GM12878 (cell line): ENCODE results near the gene C1QTNF12. TPM values are rescaled to one million over a fixed set of nuclear protein-coding genes. Genes with fewer than 3 reads are reported as not detected.
A peak's percentile ranks its signal among the peaks of the same experiment; 100 is the strongest.

ENCODE experiments used
- ATAC-seq: fragments of 200-7000 bp; cut with Tn5 transposase; 3 replicates; pipeline ENCODE4 v1.9.1; 2020; ENCODE audit warnings: mild to moderate bottlenecking, moderate library complexity
- BruUV-seq: library from RNA; stranded (reverse); fragments of 400-500 nt; replicated peaks from 2 replicates; lab custom pipeline; 2021; lab: Mats Ljungman, UMichigan
- CTCF ChIA-PET: fragments of 300-600 bp; sonication (Branson Sonifier 250); formaldehyde crosslinking; extraction: SDS; loops from one replicate; lab custom pipeline; 2021; ENCODE audit warnings: inconsistent platforms; lab: Yijun Ruan, JAX
- POLR2A ChIA-PET: fragments of 350-600 bp; formaldehyde crosslinking; extraction: SDS; loops from one replicate; lab custom pipeline; 2021; ENCODE audit warnings: inconsistent platforms; lab: Charles Lee
- RAD21 ChIA-PET: fragments of 300-600 bp; sonication (Branson Sonifier 250); formaldehyde crosslinking; loops from one replicate; lab custom pipeline; 2023; ENCODE audit warnings: antibody characterized with exemption; ENCODE audit not compliant: unreplicated experiment; lab: Charles Lee
- SMC1A ChIA-PET: fragments of 300-600 bp; sonication (Branson Sonifier 250); formaldehyde crosslinking; loops from one replicate; lab custom pipeline; 2023; ENCODE audit not compliant: unreplicated experiment, uncharacterized antibody; lab: Charles Lee
- DNase-seq: peaks from one replicate; pipeline ENCODE4 v3.0.0-alpha.2; 2011; ENCODE audit warnings: low read depth, low spot score
- FAIRE-seq: peaks from 3 replicates; lab custom pipeline; 2011; peaks lifted over from hg19 to GRCh38; lab: Jason Lieb, UNC
- H2AFZ ChIP-seq: 2 replicates; pipeline ENCODE4 v1.6.0; 2011; ENCODE audit warnings: low read depth, low read length, control low read depth; ENCODE audit not compliant: control insufficient read depth
- H3K27ac ChIP-seq: 2 replicates; pipeline ENCODE4 v1.5.1; 2011; ENCODE audit warnings: control low read depth; ENCODE audit not compliant: control insufficient read depth, insufficient read depth
- H3K27me3 ChIP-seq, 2 experiments: replicated peaks in 1 of 2; 2 replicates each; pipeline versions ENCODE4 v1.6.0 to v1.6.1; 2011; ENCODE audit warnings: low read length in 1 of 2; ENCODE audit not compliant: control insufficient read depth in 2 of 2, insufficient read depth in 2 of 2
- H3K36me3 ChIP-seq, 2 experiments: 2 replicates each; pipeline ENCODE4 v1.5.1; 2011; ENCODE audit warnings: low read length in 1 of 2; ENCODE audit not compliant: control insufficient read depth in 2 of 2, insufficient read depth in 2 of 2
- H3K4me1 ChIP-seq: 2 replicates; pipeline ENCODE4 v1.6.1; 2011; ENCODE audit warnings: mild to moderate bottlenecking, low read length, moderate library complexity, mixed read lengths; ENCODE audit not compliant: control insufficient read depth, insufficient read depth
- H3K4me2 ChIP-seq: 2 replicates; pipeline ENCODE4 v1.6.0; 2011; ENCODE audit warnings: control low read depth; ENCODE audit not compliant: control insufficient read depth, insufficient read depth
- H3K4me3 ChIP-seq: fragments of 200-600 bp; sonication (generic); 2 replicates; pipeline ENCODE4 v1.5.1; 2016
- H3K79me2 ChIP-seq: 2 replicates; pipeline ENCODE4 v1.6.0; 2011; ENCODE audit warnings: low read length; ENCODE audit not compliant: control insufficient read depth, insufficient read depth
- H3K9ac ChIP-seq: 2 replicates; pipeline ENCODE4 v1.8.0; 2011; ENCODE audit warnings: low read length, control low read depth, mixed read lengths; ENCODE audit not compliant: control insufficient read depth, insufficient read depth
- H3K9me3 ChIP-seq: replicated peaks from 3 replicates; pipeline ENCODE4 v1.5.1; 2011; ENCODE audit warnings: mild to moderate bottlenecking, low read length; ENCODE audit not compliant: control insufficient read depth, insufficient read depth
- H4K20me1 ChIP-seq: 2 replicates; pipeline ENCODE4 v1.6.0; 2011; ENCODE audit not compliant: control insufficient read depth, insufficient read depth
- POLR2A ChIP-seq: IDR thresholded peaks from 2 replicates; pipeline ENCODE4 v1.6.1; 2011; ENCODE audit warnings: low read depth, mild to moderate bottlenecking, low read length
- RCOR1 ChIP-seq: conservative IDR thresholded peaks from 2 replicates; pipeline ENCODE4 v1.6.1; 2012; ENCODE audit warnings: low read depth, low read length, improper control_type of control experiment
- YY1 ChIP-seq: IDR thresholded peaks from 2 replicates; pipeline ENCODE4 v1.6.1; 2011; ENCODE audit warnings: low read depth, mild to moderate bottlenecking, low read length
- WGBS: methylation state at CpG from one replicate; pipeline ENCODE4 v1.1.6; 2016; ENCODE audit warnings: low lambda C conversion rate; ENCODE audit not compliant: insufficient replicate concordance, insufficient coverage; ENCODE audit errors: missing lambda C conversion rate; 5-methylcytosine and 5-hydroxymethylcytosine counted together
- in situ Hi-C: fragments of 300-500 bp; cut with MboI; formaldehyde crosslinking; loops from 9 replicates; pipeline ENCODE4 v1.14.3; 2018; ENCODE audit warnings: mixed read lengths
- intact Hi-C: fragments of 100-400 bp; cut with micrococcal nuclease; formaldehyde crosslinking; loops from one replicate; pipeline ENCODE4 v1.14.2; 2022; ENCODE audit not compliant: unreplicated experiment
- polyA plus RNA-seq, 11 experiments: library from polyadenylated mRNA; depleted of rRNA in 4 of 11; unstranded in 6 of 11; stranded (reverse) in 5 of 11; fragments of >200 nt; fragmentation: Nextera tagmentation in 4 of 11; fragmentation: Illumina TruSeq in 1 of 11; extraction: Ambion mirVana in 4 of 11; extraction: Trizol in 1 of 11; gene quantifications; 1 replicate in 1 of 11; 2 replicates in 10 of 11; pipeline versions ENCODE4 v1.2.1 to v1.2.3, GENCODE V29; 2011 to 2016; ENCODE audit warnings: inconsistent platforms in 2 of 11, missing spikeins in 2 of 11, low read depth in 1 of 11
- total RNA-seq, 4 experiments: library from RNA; depleted of rRNA in 3 of 4; stranded (reverse); fragments of >200 nt in 3 of 4; fragmentation: Illumina TruSeq in 1 of 4; extraction: Trizol in 1 of 4; gene quantifications; 2 replicates each; pipeline versions ENCODE4 v1.2.1 to v1.2.3, GENCODE V29; 2013 to 2021
- TF ChIP-seq, protein P1 (sequence below): IDR thresholded peaks from 2 replicates; pipeline ENCODE4 v1.6.1; 2011; ENCODE audit warnings: mild to moderate bottlenecking, low read depth, low read length, moderate library complexity; ENCODE audit not compliant: insufficient replicate concordance
- TF ChIP-seq, protein P2 (sequence below): fragments of 450-650 bp; IDR thresholded peaks from 2 replicates; pipeline ENCODE4 v1.6.1; 2016; ENCODE audit warnings: mild to moderate bottlenecking
- TF ChIP-seq, protein P3 (sequence below): fragments of 450-650 bp; IDR thresholded peaks from 2 replicates; pipeline ENCODE4 v1.6.1; 2016; ENCODE audit warnings: mild to moderate bottlenecking

C1QTNF12 gene
- total and polyA plus RNA-seq, 10 of the 15 experiments (the other 5 are each of a cell fraction or from before 2014, with no cell fraction given): 0.17 to 1.0 (median 0.31) TPM; not detected in 5

DNA sequence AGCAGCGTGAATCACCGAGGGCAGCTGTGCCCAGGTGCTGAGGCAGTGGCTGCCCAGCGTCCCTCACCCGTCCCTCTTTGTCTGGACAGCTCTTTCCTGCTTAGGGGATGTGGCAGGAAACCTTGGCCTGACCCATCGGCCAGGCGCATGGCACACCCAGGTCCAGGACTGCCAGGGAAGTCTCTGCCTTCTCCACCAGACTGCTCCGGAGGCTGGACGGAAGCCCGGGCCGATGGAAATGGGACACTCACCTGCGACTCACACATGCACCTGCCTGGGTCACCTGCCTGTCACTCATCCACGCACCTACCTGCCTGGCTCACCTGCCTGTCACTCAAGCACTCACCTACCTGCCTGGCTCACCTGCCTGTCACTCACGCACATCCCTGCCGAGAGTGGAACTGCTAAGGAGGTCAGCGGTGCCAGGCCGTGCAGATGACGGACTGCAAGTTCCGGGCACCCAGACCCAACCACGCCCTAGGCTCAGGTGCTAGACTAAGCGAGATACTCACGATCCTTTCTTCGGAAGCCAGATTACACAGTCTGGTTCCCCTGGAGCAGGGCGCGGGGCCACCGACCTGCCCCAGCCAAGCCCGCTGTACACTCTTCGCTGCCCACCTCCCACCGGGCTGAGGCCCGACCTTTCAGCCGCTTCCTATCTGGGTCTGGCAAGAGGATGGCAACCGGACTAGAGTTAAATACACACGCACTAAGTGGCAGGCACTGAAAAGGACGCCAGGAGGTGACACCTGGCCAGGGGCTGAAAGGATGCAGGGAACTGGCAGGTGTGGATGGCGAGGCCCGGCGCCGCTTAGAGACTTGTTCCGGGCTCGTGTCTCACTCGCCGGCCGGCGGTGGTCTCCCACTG is 26.1 kb upstream of the C1QTNF12 start:
- SMC1A ChIA-PET: interaction anchor here (1.2 kb wide), 1 partner anchor 18 kb away, joined by 5 read pairs; no protein-coding TSS in a partner anchor
- WGBS: 16% methylated on average over 43 of the region's 43 CpGs
- no TSS peak for BruUV-seq
- TF ChIP-seq YY1: no peak
- TF ChIP-seq, protein P1, sequence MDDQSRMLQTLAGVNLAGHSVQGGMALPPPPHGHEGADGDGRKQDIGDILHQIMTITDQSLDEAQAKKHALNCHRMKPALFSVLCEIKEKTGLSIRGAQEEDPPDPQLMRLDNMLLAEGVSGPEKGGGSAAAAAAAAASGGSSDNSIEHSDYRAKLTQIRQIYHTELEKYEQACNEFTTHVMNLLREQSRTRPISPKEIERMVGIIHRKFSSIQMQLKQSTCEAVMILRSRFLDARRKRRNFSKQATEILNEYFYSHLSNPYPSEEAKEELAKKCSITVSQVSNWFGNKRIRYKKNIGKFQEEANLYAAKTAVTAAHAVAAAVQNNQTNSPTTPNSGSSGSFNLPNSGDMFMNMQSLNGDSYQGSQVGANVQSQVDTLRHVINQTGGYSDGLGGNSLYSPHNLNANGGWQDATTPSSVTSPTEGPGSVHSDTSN: peak; percentile 54
- TF ChIP-seq, protein P2, sequence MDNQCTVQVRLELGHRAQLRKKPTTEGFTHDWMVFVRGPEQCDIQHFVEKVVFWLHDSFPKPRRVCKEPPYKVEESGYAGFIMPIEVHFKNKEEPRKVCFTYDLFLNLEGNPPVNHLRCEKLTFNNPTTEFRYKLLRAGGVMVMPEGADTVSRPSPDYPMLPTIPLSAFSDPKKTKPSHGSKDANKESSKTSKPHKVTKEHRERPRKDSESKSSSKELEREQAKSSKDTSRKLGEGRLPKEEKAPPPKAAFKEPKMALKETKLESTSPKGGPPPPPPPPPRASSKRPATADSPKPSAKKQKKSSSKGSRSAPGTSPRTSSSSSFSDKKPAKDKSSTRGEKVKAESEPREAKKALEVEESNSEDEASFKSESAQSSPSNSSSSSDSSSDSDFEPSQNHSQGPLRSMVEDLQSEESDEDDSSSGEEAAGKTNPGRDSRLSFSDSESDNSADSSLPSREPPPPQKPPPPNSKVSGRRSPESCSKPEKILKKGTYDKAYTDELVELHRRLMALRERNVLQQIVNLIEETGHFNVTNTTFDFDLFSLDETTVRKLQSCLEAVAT: peak; percentile 63; the same call in 1 of the 2 replicates
- TF ChIP-seq, protein P3, sequence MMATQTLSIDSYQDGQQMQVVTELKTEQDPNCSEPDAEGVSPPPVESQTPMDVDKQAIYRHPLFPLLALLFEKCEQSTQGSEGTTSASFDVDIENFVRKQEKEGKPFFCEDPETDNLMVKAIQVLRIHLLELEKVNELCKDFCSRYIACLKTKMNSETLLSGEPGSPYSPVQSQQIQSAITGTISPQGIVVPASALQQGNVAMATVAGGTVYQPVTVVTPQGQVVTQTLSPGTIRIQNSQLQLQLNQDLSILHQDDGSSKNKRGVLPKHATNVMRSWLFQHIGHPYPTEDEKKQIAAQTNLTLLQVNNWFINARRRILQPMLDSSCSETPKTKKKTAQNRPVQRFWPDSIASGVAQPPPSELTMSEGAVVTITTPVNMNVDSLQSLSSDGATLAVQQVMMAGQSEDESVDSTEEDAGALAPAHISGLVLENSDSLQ: peak; percentile 81
- peak; percentile 74 for TF ChIP-seq POLR2A
- TF ChIP-seq RCOR1: no peak
- H3K36me3 ChIP-seq: peaks cover 5 to 6% of the 10 kb centered on the region in 2 experiments; a peak in 3 of 4 replicates
- peaks cover 44% of the 10 kb centered on the region for H3K79me2 ChIP-seq
- no peaks in the 10 kb centered on the region for H3K9me3 ChIP-seq
- peaks cover 4% of the 10 kb centered on the region; the same call in 1 of the 2 replicates for H4K20me1 ChIP-seq
- no peak for DNase-seq
- POLR2A ChIA-PET: interaction anchor here (0.6 to 1.4 kb wide), 5 partner anchors 17 to 306 kb away, joined by 3 to 5 read pairs (median 4); no protein-coding TSS in a partner anchor
- intact Hi-C loops: no loop called here
- H3K4me3 ChIP-seq: peak overlapping the region; percentile 78
- no peaks in the 10 kb centered on the region for H3K27me3 ChIP-seq
- FAIRE-seq: no peak
- CTCF ChIA-PET: interaction anchor here (0.6 to 0.7 kb wide), 2 partner anchors 150 to 151 kb away, joined by 3 read pairs; no protein-coding TSS in a partner anchor
- H3K27ac ChIP-seq: peak overlapping the region; percentile 78
- H3K4me1 ChIP-seq: peaks cover 18% of the 10 kb centered on the region
- RAD21 ChIA-PET: interaction anchor here (1.6 kb wide), 1 partner anchor 150 kb away, joined by 6 read pairs; no protein-coding TSS in a partner anchor
- ATAC-seq: no peak; the same call in 2 of the 3 replicates
- H3K4me2 ChIP-seq: peak overlapping the region; percentile 100
- in situ Hi-C loops: no loop called here
- H2AFZ ChIP-seq: no peak overlapping the region
- H3K9ac ChIP-seq: peak overlapping the region; percentile 92
